CD4-positive, CD25-positive, alpha-beta regulatory T cell (primary cell): ENCODE results near the gene ZFAND3. TPM values are rescaled to one million over a fixed set of nuclear protein-coding genes. Genes with fewer than 3 reads are reported as not detected.

Experiments
- ATAC-seq, 2 donors: fragments of 150-1000 bp; cut with Tn5 transposase; one replicate each; pipeline ENCODE4 v1.10.0; 2021; ENCODE audit warnings: low read depth in 2 of 2, moderate number of reproducible peaks in 2 of 2, moderate library complexity in 1 of 2
- DNase-seq, 3 donors: peaks; one replicate each; pipeline versions ENCODE4 v3.0.0 to v3.0.0-alpha.2; 2012 to 2022; ENCODE audit warnings: mixed read lengths in 1 of 3
- H3K27ac ChIP-seq: one replicate; pipeline ENCODE4 v1.7.0; 2013; ENCODE audit warnings: mild to moderate bottlenecking, low read length; ENCODE audit not compliant: insufficient read depth, poor library complexity, severe bottlenecking
- H3K27me3 ChIP-seq: one replicate; pipeline ENCODE4 v1.7.0; 2013; ENCODE audit warnings: low read length; ENCODE audit not compliant: control insufficient read depth, insufficient read depth
- H3K36me3 ChIP-seq: one replicate; pipeline ENCODE4 v1.7.0; 2013; ENCODE audit warnings: mild to moderate bottlenecking, low read length, moderate library complexity; ENCODE audit not compliant: control insufficient read depth, insufficient read depth
- H3K4me1 ChIP-seq: 2 replicates; pipeline ENCODE4 v1.7.0; 2013; ENCODE audit warnings: mild to moderate bottlenecking, low read length; ENCODE audit not compliant: insufficient read depth, control insufficient read depth, poor library complexity, severe bottlenecking
- H3K4me3 ChIP-seq: one replicate; pipeline ENCODE4 v1.7.0; 2013; ENCODE audit warnings: low read depth, mild to moderate bottlenecking, low read length, moderate library complexity
- H3K9me3 ChIP-seq, 2 experiments: 1 replicate in 1 of 2; 2 replicates in 1 of 2; pipeline ENCODE4 v1.7.0; 2013; ENCODE audit warnings: low read length in 2 of 2, mild to moderate bottlenecking in 1 of 2, moderate library complexity in 1 of 2; ENCODE audit not compliant: control insufficient read depth in 2 of 2
- H3K27ac Mint-ChIP-seq, 3 donors: one replicate each; pipeline ENCODE4 v1.8.0; 2020 to 2022; ENCODE audit warnings: mild to moderate bottlenecking in 3 of 3, mixed read lengths in 3 of 3, moderate library complexity in 2 of 3
- H3K27me3 Mint-ChIP-seq: one replicate; pipeline ENCODE4 v1.8.0; 2022; ENCODE audit warnings: mild to moderate bottlenecking, mixed read lengths
- H3K36me3 Mint-ChIP-seq: one replicate; pipeline ENCODE4 v1.8.0; 2020; ENCODE audit warnings: mixed read lengths
- H3K4me1 Mint-ChIP-seq, 4 donors: one replicate each; pipeline ENCODE4 v1.8.0; 2020 to 2022; ENCODE audit warnings: mixed read lengths in 4 of 4, mild to moderate bottlenecking in 1 of 4
- H3K4me3 Mint-ChIP-seq, 4 donors: one replicate each; pipeline ENCODE4 v1.8.0; 2020 to 2022; ENCODE audit warnings: mild to moderate bottlenecking in 4 of 4, mixed read lengths in 4 of 4, moderate library complexity in 3 of 4
- H3K9me3 Mint-ChIP-seq, 7 donors: one replicate each; pipeline ENCODE4 v1.8.0; 2020 to 2022; ENCODE audit warnings: mixed read lengths in 7 of 7, mild to moderate bottlenecking in 3 of 7, moderate library complexity in 2 of 7
- polyA plus RNA-seq, 4 donors: library from polyadenylated mRNA; unstranded; fragments of 300-500 nt; fragmentation: Illumina TruSeq; gene quantifications; one replicate each; pipeline ENCODE4 v1.2.3, GENCODE V29; 2021
- total RNA-seq: library from RNA; stranded (reverse); gene quantifications from one replicate; pipeline ENCODE4 v1.2.3, GENCODE V29; 2022

ZFAND3 gene, protein sequence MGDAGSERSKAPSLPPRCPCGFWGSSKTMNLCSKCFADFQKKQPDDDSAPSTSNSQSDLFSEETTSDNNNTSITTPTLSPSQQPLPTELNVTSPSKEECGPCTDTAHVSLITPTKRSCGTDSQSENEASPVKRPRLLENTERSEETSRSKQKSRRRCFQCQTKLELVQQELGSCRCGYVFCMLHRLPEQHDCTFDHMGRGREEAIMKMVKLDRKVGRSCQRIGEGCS
- total RNA-seq (60.0 TPM), polyA plus RNA-seq (1 to 10 TPM; 3.5 to 5.4 (median 4.9) TPM)

DNA sequence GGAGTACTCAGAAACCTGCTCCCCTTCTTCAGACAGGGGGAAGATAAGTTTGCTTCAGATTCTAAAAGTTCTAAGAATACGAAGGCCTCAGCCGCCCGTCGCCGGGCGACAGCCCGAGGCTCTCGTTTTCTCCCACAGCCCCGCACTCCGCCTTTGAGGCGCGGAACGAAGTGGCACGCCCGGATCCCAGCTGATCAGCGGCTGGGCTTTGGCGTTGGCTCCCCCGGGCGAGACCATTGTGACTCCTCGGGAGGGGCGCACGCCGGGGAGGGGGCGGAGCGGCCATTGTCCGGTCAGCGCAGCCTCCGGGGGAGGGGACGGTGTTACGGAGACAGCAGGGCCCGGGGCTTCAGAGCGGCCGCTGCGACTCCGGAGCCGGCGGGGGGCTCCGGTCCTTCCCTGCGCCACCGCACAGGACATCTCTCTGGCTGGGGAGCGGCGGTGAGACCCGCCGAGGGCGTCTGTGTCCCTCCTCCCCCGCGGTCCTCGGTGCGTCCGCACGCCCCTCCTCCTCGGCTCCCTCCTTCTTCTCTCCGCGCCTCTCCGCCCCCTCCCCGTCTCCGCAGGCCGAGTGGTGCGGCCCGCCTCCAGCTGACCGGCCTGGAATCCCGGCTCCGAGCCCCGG lies at the start of gene ZFAND3:
Gene ZFAND3 (plus strand): TSS at position 551 of the 625 bp plus-strand sequence. CDS start 219 bp downstream, outside the sequence.
- Mint-ChIP-seq H3K27me3 (peaks cover 14% of the 10 kb centered on the region), H3K27ac (peak within 1 kb of the TSS; percentile 99), H3K4me3 (peak within 1 kb of the TSS; percentile 97 to 100 (median 100)), H3K4me1 (peaks cover 32 to 61% (median 43%) of the 10 kb centered on the region in 4 donors), H3K36me3 (no peaks in the 10 kb centered on the region), H3K9me3 (peaks cover 0 to 4% (median 0%) of the 10 kb centered on the region in 7 donors)
- Histone ChIP-seq H3K27ac (peak within 1 kb of the TSS; percentile 91), H3K36me3 (no peaks in the 10 kb centered on the region), H3K9me3 (no peaks in the 10 kb centered on the region), H3K4me3 (peak within 1 kb of the TSS; percentile 96), H3K27me3 (no peaks in the 10 kb centered on the region), H3K4me1 (peaks cover 40% of the 10 kb centered on the region)
- DNase-seq (peak; percentile 86 to 97 (median 96)), ATAC-seq (peak; percentile 85 to 88)

DNA sequence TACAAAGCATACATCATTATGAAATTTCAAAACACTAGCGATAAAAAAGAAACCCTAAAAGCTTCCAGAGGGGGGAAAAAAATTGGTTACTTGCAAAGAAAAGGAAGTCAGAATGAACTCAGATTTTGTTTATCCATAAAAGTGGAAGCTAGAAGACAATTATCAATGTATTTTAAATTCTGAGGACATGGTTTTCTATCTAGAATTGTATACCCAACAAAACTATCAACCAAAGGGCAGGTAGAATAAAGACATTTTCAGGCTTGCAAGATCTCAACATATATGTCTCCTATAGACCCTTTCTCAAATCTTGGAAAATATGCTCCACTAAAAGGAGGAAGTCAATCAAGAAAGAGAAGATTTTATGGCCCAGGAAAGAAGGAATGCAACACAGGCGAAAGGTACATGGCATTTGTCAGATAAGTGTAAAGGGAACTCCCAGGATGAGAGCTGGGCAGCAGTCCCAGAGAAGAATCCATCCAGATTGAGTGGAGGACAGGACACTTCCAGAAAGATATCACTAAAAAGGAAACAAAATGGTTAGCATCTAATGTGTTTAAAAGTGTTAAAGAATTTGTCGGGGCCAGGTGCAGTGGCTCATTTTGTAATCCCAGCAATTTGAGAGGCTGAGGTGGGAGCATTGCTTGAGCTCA lies 45.4 kb upstream of the ZFAND3 start:
- no peaks in the 10 kb centered on the region for H3K36me3 Mint-ChIP-seq
- Histone ChIP-seq H3K27ac (no peak overlapping the region), H3K4me1 (no peaks in the 10 kb centered on the region), H3K4me3 (no peak overlapping the region), H3K36me3 (no peaks in the 10 kb centered on the region), H3K27me3 (no peaks in the 10 kb centered on the region), H3K9me3 (peaks cover 0 to 4% of the 10 kb centered on the region in 2 experiments)
- no peak for ATAC-seq
- peaks cover 22% of the 10 kb centered on the region for H3K27me3 Mint-ChIP-seq
- H3K4me1 Mint-ChIP-seq: no peaks in the 10 kb centered on the region
- DNase-seq: no peak
- H3K27ac Mint-ChIP-seq: no peak overlapping the region
- H3K4me3 Mint-ChIP-seq: no peak overlapping the region
- peaks cover 0 to 8% (median 3%) of the 10 kb centered on the region in 7 donors for H3K9me3 Mint-ChIP-seq

DNA sequence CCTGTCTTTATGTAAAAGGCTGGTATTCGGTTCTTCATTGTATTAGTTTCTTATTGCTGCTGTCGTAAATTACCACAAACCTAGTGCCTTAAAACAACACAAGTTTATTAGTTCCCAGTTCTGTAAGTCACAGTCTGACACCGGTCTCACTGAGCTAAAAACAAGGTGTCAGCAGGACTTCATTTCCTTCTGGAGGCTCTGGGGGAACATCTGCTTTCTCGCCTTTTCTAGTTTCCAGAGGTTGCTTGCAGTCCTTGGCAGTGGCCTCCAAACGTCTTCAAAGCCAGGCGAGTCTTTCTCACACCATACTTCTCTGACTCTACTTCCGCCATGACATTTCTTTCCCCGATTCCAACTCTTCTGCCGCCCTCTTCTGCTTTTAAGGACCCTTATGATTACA lies 43.0 kb upstream of the ZFAND3 start:
- H3K27me3 ChIP-seq: no peaks in the 10 kb centered on the region
- no peaks in the 10 kb centered on the region for H3K4me1 ChIP-seq
- no peak for DNase-seq
- Mint-ChIP-seq H3K4me1 (no peaks in the 10 kb centered on the region), H3K4me3 (no peak overlapping the region), H3K27me3 (peaks cover 30% of the 10 kb centered on the region), H3K27ac (no peak overlapping the region), H3K9me3 (peaks cover 0 to 8% (median 3%) of the 10 kb centered on the region in 7 donors), H3K36me3 (no peaks in the 10 kb centered on the region)
- no peak overlapping the region for H3K27ac ChIP-seq
- no peaks in the 10 kb centered on the region for H3K36me3 ChIP-seq
- H3K4me3 ChIP-seq: no peak overlapping the region
- no peak for ATAC-seq
- peaks cover 0 to 4% of the 10 kb centered on the region in 2 experiments for H3K9me3 ChIP-seq

DNA sequence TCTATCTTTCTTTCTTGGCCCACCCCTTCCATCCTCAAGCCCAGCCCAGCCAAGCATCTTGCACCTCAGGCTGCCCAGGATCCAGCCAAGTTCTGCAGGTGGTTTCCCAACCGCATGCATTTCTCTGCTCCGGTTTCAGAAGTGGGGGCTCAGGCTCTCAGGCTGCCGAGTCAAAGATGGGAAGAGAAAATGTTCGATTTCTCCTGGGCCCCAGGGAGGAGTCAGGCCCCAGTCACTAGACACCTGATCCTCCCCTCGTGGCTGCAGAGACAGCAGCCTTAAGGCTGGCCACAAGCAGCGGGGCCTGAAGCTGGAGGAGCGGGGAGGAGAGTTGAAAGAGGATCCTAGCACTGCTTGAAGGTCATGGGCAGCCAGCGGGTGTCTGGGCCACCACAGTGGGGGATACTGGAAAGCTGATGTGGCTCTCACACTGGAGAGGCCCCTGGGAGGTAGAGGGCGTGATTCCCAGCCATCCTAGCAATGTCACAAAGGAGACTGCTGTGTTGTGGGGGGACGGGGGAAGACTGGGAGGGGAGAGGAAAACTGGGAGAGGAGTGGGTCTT lies 42.2 kb upstream of the ZFAND3 start:
- Histone ChIP-seq H3K27ac (no peak overlapping the region), H3K27me3 (no peaks in the 10 kb centered on the region), H3K4me3 (no peak overlapping the region), H3K36me3 (no peaks in the 10 kb centered on the region), H3K4me1 (no peaks in the 10 kb centered on the region), H3K9me3 (peaks cover 0 to 4% of the 10 kb centered on the region in 2 experiments)
- no peak for DNase-seq
- no peaks in the 10 kb centered on the region for H3K4me1 Mint-ChIP-seq
- peaks cover 0 to 8% (median 3%) of the 10 kb centered on the region in 7 donors for H3K9me3 Mint-ChIP-seq
- H3K36me3 Mint-ChIP-seq: no peaks in the 10 kb centered on the region
- ATAC-seq: no peak
- H3K27ac Mint-ChIP-seq: no peak overlapping the region
- peaks cover 33% of the 10 kb centered on the region for H3K27me3 Mint-ChIP-seq
- no peak overlapping the region for H3K4me3 Mint-ChIP-seq

DNA sequence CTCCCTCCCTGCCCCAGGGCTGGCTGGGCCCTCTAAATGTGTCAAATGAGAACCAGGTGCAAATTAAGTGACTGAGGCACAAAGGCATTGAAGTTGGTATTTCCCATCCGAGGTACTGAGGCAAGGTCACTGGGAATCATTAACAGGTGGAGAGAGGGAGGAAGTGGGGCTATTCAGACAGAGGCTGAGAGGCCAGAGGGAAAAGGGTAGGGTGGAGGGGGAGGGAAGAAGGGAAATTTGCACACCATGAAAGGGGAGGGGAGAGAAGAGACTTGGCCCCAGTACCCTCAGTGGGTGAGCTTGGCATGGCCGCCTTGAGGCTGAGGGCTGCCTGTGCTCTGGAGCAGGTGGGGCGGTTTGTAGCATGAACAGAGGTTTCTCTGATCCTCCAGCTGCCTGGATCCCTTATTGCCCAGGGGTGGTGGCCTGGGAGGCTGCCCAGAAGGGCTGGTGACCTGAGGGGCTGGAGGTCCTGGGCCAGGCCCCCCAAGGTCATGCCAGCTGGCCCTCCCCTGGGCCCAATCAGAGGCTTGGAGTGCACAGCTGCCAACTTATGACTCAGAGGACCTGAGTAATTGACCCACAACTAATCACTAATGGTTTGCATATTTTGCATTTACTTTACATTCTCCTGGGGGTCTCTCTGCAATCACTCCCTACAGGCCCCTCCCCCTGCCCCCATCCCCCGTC lies 40.3 kb upstream of the ZFAND3 start:
- Histone ChIP-seq H3K36me3 (no peaks in the 10 kb centered on the region), H3K9me3 (peaks cover 0 to 1% of the 10 kb centered on the region in 2 experiments), H3K4me3 (no peak overlapping the region), H3K4me1 (peaks cover 13% of the 10 kb centered on the region), H3K27ac (no peak overlapping the region), H3K27me3 (peaks cover 5% of the 10 kb centered on the region)
- Mint-ChIP-seq H3K27ac (no peak overlapping the region), H3K4me1 (peaks cover 0 to 16% (median 3%) of the 10 kb centered on the region in 4 donors), H3K36me3 (no peaks in the 10 kb centered on the region), H3K4me3 (no peak overlapping the region), H3K27me3 (peaks cover 45% of the 10 kb centered on the region), H3K9me3 (peaks cover 0 to 2% (median 0%) of the 10 kb centered on the region in 7 donors)
- ATAC-seq: no peak
- DNase-seq: no peak

DNA sequence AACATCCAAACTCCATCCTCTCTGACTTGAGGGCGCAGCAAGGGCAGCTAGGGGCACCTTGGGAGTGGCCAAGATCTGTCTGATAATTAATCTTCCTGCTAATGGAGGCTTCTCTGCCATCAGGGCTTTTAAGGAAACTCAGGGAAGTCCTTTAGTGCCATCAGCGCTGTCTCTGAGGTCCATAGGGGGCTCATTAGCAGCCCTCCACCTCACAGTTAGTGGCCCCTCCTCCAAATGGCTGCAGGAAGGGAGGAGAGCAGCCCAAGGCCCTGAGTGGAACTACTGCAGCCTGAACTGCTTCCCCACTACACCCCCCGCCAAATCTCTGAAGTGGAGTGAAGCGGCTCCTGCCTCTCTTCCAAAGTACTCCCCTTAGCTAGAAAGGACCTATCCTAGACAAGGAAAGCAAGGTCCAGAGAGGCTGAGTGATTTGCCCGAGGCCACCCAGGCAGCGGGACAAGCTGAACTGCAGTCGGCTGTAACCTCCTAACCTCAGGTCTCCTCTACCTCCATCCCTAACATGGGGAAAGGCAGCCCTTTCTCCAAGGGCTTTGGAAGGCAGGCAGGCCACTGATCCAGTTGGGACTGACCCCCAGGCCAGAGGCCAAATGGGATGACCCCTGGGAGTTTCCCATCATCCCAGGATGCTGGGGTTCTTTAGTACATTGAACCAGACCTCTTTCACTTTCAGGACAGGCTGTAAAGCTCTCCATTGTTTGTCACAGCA lies 39.5 kb upstream of the ZFAND3 start:
- DNase-seq (no peak), ATAC-seq (no peak)
- Mint-ChIP-seq H3K36me3 (no peaks in the 10 kb centered on the region), H3K4me3 (no peak overlapping the region), H3K4me1 (peaks cover 0 to 17% (median 3%) of the 10 kb centered on the region in 4 donors), H3K27ac (no peak overlapping the region), H3K9me3 (peaks cover 0 to 2% (median 0%) of the 10 kb centered on the region in 7 donors), H3K27me3 (peaks cover 53% of the 10 kb centered on the region)
- Histone ChIP-seq H3K4me3 (no peak overlapping the region), H3K36me3 (no peaks in the 10 kb centered on the region), H3K9me3 (no peaks in the 10 kb centered on the region), H3K27ac (no peak overlapping the region), H3K4me1 (peaks cover 15% of the 10 kb centered on the region), H3K27me3 (peaks cover 5% of the 10 kb centered on the region)

DNA sequence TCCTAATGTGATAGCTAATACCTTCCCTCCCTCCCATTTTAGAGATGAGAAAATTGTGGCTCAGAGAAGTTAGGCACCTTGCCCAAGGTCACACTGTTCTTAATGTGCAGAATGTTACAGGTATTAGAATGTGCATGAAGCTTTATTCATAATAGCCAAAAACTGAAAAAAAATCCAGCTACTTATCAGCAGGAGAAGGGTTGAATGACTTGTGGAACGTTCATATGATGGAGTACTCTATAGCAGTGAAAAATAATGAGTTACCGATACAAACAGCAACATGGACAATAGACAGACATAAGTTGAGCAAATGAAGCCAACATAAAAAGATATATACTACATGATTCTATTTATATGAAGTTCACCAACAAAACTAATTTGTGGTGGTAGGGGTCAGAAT lies 37.7 kb upstream of the ZFAND3 start:
- Histone ChIP-seq H3K9me3 (no peaks in the 10 kb centered on the region), H3K27ac (no peak overlapping the region), H3K4me1 (peaks cover 15% of the 10 kb centered on the region), H3K27me3 (peaks cover 5% of the 10 kb centered on the region), H3K4me3 (no peak overlapping the region), H3K36me3 (no peaks in the 10 kb centered on the region)
- no peak overlapping the region for H3K4me3 Mint-ChIP-seq
- H3K9me3 Mint-ChIP-seq: peaks cover 0 to 2% (median 0%) of the 10 kb centered on the region in 7 donors
- peaks cover 0 to 17% (median 3%) of the 10 kb centered on the region in 4 donors for H3K4me1 Mint-ChIP-seq
- no peaks in the 10 kb centered on the region for H3K36me3 Mint-ChIP-seq
- ATAC-seq (no peak), DNase-seq (no peak)
- H3K27me3 Mint-ChIP-seq: peaks cover 55% of the 10 kb centered on the region
- no peak overlapping the region for H3K27ac Mint-ChIP-seq
